DOHH2 (cell line): ENCODE data around the gene CDKAL1.

Source experiments
- H3F3A ChIP-seq: fragments of 200-600 bp; sonication (generic), shearing (Covaris generic); 2 replicates; pipeline ENCODE4 v1.6.0; 2016; ENCODE audit warnings: antibody characterized with exemption, mild to moderate bottlenecking; ENCODE audit not compliant: control insufficient read depth, insufficient read depth
- H3K27ac ChIP-seq: fragments of 200-600 bp; sonication (generic); 2 replicates; pipeline ENCODE4 v1.5.1; 2014; ENCODE audit warnings: low read depth, mild to moderate bottlenecking, low read length, moderate library complexity
- H3K27me3 ChIP-seq: fragments of 200-600 bp; sonication (generic); 2 replicates; pipeline ENCODE4 v1.6.1; 2014; ENCODE audit warnings: mild to moderate bottlenecking, low read length, mixed read lengths; ENCODE audit not compliant: control insufficient read depth
- H3K36me3 ChIP-seq: fragments of 200-600 bp; sonication (generic); 2 replicates; pipeline ENCODE4 v1.6.1; 2014; ENCODE audit warnings: mild to moderate bottlenecking, low read length, moderate library complexity, mixed read lengths; ENCODE audit not compliant: control insufficient read depth
- H3K4me1 ChIP-seq: fragments of 200-600 bp; sonication (generic); 2 replicates; pipeline ENCODE4 v1.6.1; 2014; ENCODE audit warnings: mild to moderate bottlenecking, low read length, mixed read lengths; ENCODE audit not compliant: control insufficient read depth
- H3K4me2 ChIP-seq: fragments of 200-600 bp; sonication (generic); 2 replicates; pipeline ENCODE4 v1.6.0; 2014; ENCODE audit warnings: mild to moderate bottlenecking, low read length, moderate library complexity
- H3K4me3 ChIP-seq: fragments of 200-600 bp; sonication (generic); 2 replicates; pipeline ENCODE4 v1.5.1; 2014; ENCODE audit warnings: mild to moderate bottlenecking, low read length, mixed read lengths
- H3K79me2 ChIP-seq: fragments of 200-600 bp; sonication (generic); 2 replicates; pipeline ENCODE4 v1.6.1; 2014; ENCODE audit warnings: mild to moderate bottlenecking, low read length, mixed read lengths; ENCODE audit not compliant: control insufficient read depth
- H3K9me2 ChIP-seq: fragments of 200-600 bp; sonication (generic); replicated peaks from 2 replicates; pipeline ENCODE4 v1.6.1; 2014; ENCODE audit warnings: mild to moderate bottlenecking, low read length, mixed read lengths; ENCODE audit not compliant: control insufficient read depth
- H3K9me3 ChIP-seq: fragments of 200-600 bp; sonication (generic); 2 replicates; pipeline ENCODE4 v1.6.1; 2014; ENCODE audit warnings: antibody characterized with exemption, low read length, mixed read lengths; ENCODE audit not compliant: control insufficient read depth, insufficient read depth
- H4K20me1 ChIP-seq: fragments of 200-600 bp; sonication (generic); 2 replicates; pipeline ENCODE4 v1.6.0; 2014; ENCODE audit warnings: low read depth, mild to moderate bottlenecking, antibody characterized with exemption, low read length, moderate library complexity; ENCODE audit not compliant: control insufficient read depth, insufficient read depth
- EZH2phosphoT487 ChIP-seq: fragments of 200-600 bp; sonication (generic); IDR thresholded peaks from 2 replicates; pipeline ENCODE4 v1.6.1; 2017; ENCODE audit warnings: borderline replicate concordance, mild to moderate bottlenecking, antibody characterized with exemption, low read length, moderate library complexity, mixed read lengths
- TF ChIP-seq, protein P1 (sequence below): fragments of 200-600 bp; sonication (generic); IDR thresholded peaks from one replicate; pipeline ENCODE4 v1.5.1; 2014; ENCODE audit warnings: antibody characterized with exemption, mild to moderate bottlenecking, low read depth, low read length; ENCODE audit not compliant: poor library complexity, severe bottlenecking

Gene CDKAL1

GRCh38 chr6:20699402-20699801 is 165.1 kb downstream of the CDKAL1 start:
- no peak overlapping the region for H3K4me2 ChIP-seq
- H3K27ac ChIP-seq, result no peak overlapping the region
- no peak overlapping the region for H3K4me3 ChIP-seq
- no peaks in the 10 kb centered on the region for H3K9me3 ChIP-seq
- no peaks in the 10 kb centered on the region for H3K36me3 ChIP-seq
- no peaks in the 10 kb centered on the region for H4K20me1 ChIP-seq
- no peaks in the 10 kb centered on the region for H3K9me2 ChIP-seq
- no peaks in the 10 kb centered on the region for H3K4me1 ChIP-seq
- H3F3A ChIP-seq, result no peaks in the 10 kb centered on the region
- TF ChIP-seq, protein P1, sequence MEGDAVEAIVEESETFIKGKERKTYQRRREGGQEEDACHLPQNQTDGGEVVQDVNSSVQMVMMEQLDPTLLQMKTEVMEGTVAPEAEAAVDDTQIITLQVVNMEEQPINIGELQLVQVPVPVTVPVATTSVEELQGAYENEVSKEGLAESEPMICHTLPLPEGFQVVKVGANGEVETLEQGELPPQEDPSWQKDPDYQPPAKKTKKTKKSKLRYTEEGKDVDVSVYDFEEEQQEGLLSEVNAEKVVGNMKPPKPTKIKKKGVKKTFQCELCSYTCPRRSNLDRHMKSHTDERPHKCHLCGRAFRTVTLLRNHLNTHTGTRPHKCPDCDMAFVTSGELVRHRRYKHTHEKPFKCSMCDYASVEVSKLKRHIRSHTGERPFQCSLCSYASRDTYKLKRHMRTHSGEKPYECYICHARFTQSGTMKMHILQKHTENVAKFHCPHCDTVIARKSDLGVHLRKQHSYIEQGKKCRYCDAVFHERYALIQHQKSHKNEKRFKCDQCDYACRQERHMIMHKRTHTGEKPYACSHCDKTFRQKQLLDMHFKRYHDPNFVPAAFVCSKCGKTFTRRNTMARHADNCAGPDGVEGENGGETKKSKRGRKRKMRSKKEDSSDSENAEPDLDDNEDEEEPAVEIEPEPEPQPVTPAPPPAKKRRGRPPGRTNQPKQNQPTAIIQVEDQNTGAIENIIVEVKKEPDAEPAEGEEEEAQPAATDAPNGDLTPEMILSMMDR, result no peak
- no peak for TF ChIP-seq EZH2phosphoT487
- no peaks in the 10 kb centered on the region for H3K79me2 ChIP-seq
- no peaks in the 10 kb centered on the region for H3K27me3 ChIP-seq

DNA sequence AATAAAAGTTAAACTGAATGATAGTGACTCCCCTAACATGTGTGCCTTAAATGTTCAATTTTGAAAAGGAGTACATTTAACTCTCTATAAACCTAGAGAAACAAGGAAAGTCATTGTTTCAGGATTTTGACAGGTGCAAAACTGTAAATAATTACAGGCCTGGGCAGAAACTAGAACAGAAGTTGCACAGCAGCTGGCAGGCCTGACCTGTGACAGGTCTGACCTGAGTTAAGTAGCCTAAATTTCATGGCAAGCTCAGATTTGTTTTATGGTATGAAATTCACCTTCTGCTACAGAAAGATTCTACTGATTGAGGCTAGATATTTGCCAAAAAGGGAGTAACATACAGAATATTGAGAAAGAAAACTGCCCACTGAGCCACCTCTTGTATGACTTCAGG is 166.1 kb downstream of the CDKAL1 start:
- H3K4me2 ChIP-seq, result no peak overlapping the region

GRCh38 chr6:20702366-20702765 is 168.1 kb downstream of the CDKAL1 start:
- no peak overlapping the region for H3K4me3 ChIP-seq
- no peaks in the 10 kb centered on the region for H3F3A ChIP-seq
- H4K20me1 ChIP-seq, result no peaks in the 10 kb centered on the region
- H3K9me3 ChIP-seq, result no peaks in the 10 kb centered on the region
- H3K27me3 ChIP-seq, result no peaks in the 10 kb centered on the region
- no peaks in the 10 kb centered on the region for H3K4me1 ChIP-seq
- no peaks in the 10 kb centered on the region for H3K36me3 ChIP-seq
- H3K9me2 ChIP-seq, result no peaks in the 10 kb centered on the region
- TF ChIP-seq EZH2phosphoT487, result no peak
- TF ChIP-seq, protein P1, result no peak
- no peaks in the 10 kb centered on the region for H3K79me2 ChIP-seq
- no peak overlapping the region for H3K27ac ChIP-seq
- no peak overlapping the region for H3K4me2 ChIP-seq

More for the DNA sequence above, 166.1 kb downstream of the CDKAL1 start:
- Histone ChIP-seq H3K36me3 (no peaks in the 10 kb centered on the region), H3K9me3 (no peaks in the 10 kb centered on the region), H3K79me2 (no peaks in the 10 kb centered on the region), H3K9me2 (no peaks in the 10 kb centered on the region), H3F3A (no peaks in the 10 kb centered on the region), H3K27ac (no peak overlapping the region), H4K20me1 (no peaks in the 10 kb centered on the region), H3K4me1 (no peaks in the 10 kb centered on the region), H3K4me3 (no peak overlapping the region), H3K27me3 (no peaks in the 10 kb centered on the region)
- no peak for TF ChIP-seq EZH2phosphoT487
- TF ChIP-seq, protein P1, result no peak

DNA sequence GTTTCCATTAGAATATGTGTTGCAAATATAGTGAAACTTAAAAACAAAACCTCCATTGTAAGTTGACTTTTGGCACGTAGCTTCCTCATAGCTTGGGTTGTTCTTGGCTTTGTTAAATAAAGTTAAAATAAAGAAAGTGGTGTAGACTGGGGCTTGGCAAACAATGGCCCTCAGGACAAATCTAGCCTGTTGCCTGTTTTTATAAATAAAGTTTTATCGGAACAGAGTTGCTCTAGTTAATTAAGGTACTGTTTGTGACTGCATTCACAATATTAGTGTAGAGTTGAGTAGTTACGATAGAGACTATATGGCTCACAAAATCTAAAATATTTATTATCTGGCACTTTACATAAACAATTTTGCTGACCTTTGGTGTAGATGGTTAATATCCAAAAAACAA is 168.8 kb downstream of the CDKAL1 start:
- Histone ChIP-seq H3K79me2 (no peaks in the 10 kb centered on the region), H3K4me2 (no peak overlapping the region), H3K9me2 (no peaks in the 10 kb centered on the region), H3K9me3 (no peaks in the 10 kb centered on the region), H3K36me3 (no peaks in the 10 kb centered on the region), H4K20me1 (no peaks in the 10 kb centered on the region), H3K4me1 (no peaks in the 10 kb centered on the region), H3K4me3 (no peak overlapping the region), H3K27ac (no peak overlapping the region), H3K27me3 (no peaks in the 10 kb centered on the region), H3F3A (no peaks in the 10 kb centered on the region)
- no peak for TF ChIP-seq EZH2phosphoT487
- TF ChIP-seq, protein P1, result no peak
